HG02885 (cell line): ENCODE data around the gene FNIP2.

Experiments used
- ATAC-seq: cut with Tn5 transposase; IDR thresholded peaks from one replicate; pipeline ENCODE4 v1.9.1; 2021; ENCODE audit warnings: mild to moderate bottlenecking; ENCODE audit not compliant: unreplicated experiment, poor library complexity

Gene FNIP2

GRCh38 chr4:158829254-158829653 lies 60.4 kb downstream of the FNIP2 start:
- ATAC-seq, result no peak

- ATAC-seq, result no peak
Measured at GRCh38 chr4:158833602-158834001, 64.8 kb downstream of the FNIP2 start.

GRCh38 chr4:158835226-158836001 lies 66.6 kb downstream of the FNIP2 start:
- ATAC-seq, result no peak

GRCh38 chr4:158836002-158836369 lies 67.2 kb downstream of the FNIP2 start:
- ATAC-seq, result no peak

- ATAC-seq, result no peak
Measured at GRCh38 chr4:158836828-158837449, 68.1 kb downstream of the FNIP2 start.

GRCh38 chr4:158837527-158838141 lies 68.8 kb downstream of the FNIP2 start:
- ATAC-seq, result no peak

GRCh38 chr4:158840131-158840530 lies 71.3 kb downstream of the FNIP2 start:
- ATAC-seq, result no peak

GRCh38 chr4:158841540-158841939 lies 72.7 kb downstream of the FNIP2 start:
- ATAC-seq, result no peak

- no peak for ATAC-seq
Measured at GRCh38 chr4:158845311-158846041, 76.7 kb downstream of the FNIP2 start.

GRCh38 chr4:158847535-158847934 lies 78.7 kb downstream of the FNIP2 start:
- no peak for ATAC-seq

- no peak for ATAC-seq
Measured at GRCh38 chr4:158849681-158850080, 80.9 kb downstream of the FNIP2 start.

GRCh38 chr4:158850371-158850770 lies 81.5 kb downstream of the FNIP2 start:
- no peak for ATAC-seq

GRCh38 chr4:158850800-158851644 lies 82.2 kb downstream of the FNIP2 start:
- no peak for ATAC-seq

GRCh38 chr4:158854236-158854635 lies 85.4 kb downstream of the FNIP2 start:
- ATAC-seq, result no peak

GRCh38 chr4:158856852-158857251 lies 88.0 kb downstream of the FNIP2 start:
- ATAC-seq, result peak; percentile 70

- no peak for ATAC-seq
Measured at GRCh38 chr4:158857951-158858350, 89.1 kb downstream of the FNIP2 start.

- no peak for ATAC-seq
Measured at GRCh38 chr4:158858410-158859199, 89.8 kb downstream of the FNIP2 start.

- no peak for ATAC-seq
Measured at GRCh38 chr4:158859661-158860060, 90.8 kb downstream of the FNIP2 start.

GRCh38 chr4:158860856-158861255 lies 92.0 kb downstream of the FNIP2 start:
- ATAC-seq, result peak; percentile 86
